GM20000 (cell line): Measurements from ENCODE around the gene MBOAT7.

Experiments used
- DNase-seq: peaks from one replicate; pipeline ENCODE4 v3.0.0; 2012; ENCODE audit warnings: low spot score
- TF ChIP-seq, protein P1 (sequence below): IDR thresholded peaks from 2 replicates; pipeline ENCODE4 v1.5.1; 2012; ENCODE audit warnings: mild to moderate bottlenecking, control low read depth; ENCODE audit errors: extremely low read depth, missing control alignments

MBOAT7 gene

DNA sequence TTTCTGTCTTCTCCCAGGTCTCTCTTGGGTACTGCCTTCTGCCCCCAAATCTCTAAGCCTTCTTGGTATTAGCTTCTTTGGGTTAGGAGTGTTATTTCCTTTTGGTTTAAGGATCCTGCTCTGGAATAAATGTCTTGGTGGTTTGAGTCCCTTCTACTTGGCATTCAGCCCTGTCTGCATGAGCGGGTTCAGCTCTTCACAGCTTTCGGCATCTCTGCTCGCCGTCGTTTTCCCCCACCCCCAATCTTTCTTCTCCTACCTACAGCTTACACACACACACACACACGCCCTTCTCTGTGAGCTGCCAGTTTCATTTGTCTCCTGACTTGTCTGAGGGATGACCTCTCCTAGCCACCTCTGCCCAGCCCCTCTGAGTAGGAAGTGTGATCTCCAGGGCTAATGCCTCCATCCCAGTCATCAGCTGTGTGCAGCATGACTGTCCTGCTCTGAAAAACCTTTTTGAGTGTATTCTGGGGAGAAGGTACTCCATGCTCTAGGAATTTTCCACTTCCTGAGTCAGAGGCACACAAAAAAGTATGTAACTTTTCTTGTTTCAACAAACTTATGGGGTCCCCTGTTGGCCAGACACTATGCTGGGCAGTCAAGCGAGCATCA, 47.1 kb downstream of the MBOAT7 start:
- TF ChIP-seq, protein P1, sequence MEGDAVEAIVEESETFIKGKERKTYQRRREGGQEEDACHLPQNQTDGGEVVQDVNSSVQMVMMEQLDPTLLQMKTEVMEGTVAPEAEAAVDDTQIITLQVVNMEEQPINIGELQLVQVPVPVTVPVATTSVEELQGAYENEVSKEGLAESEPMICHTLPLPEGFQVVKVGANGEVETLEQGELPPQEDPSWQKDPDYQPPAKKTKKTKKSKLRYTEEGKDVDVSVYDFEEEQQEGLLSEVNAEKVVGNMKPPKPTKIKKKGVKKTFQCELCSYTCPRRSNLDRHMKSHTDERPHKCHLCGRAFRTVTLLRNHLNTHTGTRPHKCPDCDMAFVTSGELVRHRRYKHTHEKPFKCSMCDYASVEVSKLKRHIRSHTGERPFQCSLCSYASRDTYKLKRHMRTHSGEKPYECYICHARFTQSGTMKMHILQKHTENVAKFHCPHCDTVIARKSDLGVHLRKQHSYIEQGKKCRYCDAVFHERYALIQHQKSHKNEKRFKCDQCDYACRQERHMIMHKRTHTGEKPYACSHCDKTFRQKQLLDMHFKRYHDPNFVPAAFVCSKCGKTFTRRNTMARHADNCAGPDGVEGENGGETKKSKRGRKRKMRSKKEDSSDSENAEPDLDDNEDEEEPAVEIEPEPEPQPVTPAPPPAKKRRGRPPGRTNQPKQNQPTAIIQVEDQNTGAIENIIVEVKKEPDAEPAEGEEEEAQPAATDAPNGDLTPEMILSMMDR, result no peak

DNA sequence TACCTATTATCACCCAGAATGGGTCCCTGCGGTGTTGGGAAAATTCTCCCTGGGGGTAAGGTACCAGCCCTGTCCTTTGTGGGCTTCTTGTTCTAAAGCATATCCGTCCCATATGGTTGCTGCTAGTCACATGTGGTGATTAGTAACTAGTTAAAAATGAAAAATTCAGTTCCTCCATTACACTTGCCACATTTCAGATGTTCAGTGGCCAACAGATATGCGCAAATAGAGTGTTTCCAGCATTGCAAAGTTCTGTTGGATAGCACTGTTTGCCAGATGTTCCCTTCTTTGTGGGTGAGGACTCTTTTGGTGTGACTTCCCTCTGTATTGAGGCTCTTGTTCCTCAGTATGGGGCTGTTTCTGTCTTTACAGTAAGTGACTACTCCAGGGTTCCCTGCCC, 48.0 kb downstream of the MBOAT7 start:
- no peak for DNase-seq
- TF ChIP-seq, protein P1, result no peak

More for the DNA sequence above, 47.1 kb downstream of the MBOAT7 start:
- DNase-seq, result no peak

DNA sequence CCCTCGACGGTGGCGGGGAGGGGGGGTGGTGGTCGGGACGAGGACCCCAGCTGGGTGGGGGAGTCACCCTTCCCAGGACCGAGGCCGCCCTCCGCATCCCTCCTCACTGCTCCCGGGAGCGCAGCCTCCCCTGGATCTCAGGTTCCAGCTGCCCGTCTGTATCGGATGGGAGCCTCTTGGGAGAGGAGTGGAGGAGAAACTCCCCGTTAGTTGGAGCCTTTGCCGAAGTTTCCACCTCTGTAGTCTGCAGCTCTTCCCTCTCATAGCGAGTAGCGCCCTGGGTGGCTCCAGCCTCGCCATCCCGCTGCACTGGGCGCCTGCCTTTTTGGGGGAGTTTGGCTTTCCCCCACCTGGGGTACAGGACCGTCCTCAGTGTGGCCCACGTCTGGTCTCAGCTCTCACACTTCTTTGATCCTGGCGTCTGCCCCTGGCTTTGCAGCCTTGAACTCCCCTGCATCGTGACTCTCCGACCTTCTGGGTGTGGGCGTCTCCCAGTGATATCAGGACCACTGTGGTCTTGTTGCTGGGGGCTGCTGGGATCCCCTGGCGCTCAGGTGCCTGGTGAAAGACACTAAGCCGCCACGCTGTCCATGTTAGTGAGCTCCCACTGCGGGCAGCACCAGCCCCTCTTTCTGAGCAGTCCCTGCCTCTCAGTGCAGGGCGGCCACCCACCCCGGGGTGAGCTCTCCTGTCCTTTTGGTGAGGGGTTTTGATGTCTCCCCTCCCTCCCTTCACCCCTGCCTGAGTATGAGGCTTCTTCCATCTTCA, 50.7 kb downstream of the MBOAT7 start:
- TF ChIP-seq, protein P1, result no peak
- no peak for DNase-seq

DNA sequence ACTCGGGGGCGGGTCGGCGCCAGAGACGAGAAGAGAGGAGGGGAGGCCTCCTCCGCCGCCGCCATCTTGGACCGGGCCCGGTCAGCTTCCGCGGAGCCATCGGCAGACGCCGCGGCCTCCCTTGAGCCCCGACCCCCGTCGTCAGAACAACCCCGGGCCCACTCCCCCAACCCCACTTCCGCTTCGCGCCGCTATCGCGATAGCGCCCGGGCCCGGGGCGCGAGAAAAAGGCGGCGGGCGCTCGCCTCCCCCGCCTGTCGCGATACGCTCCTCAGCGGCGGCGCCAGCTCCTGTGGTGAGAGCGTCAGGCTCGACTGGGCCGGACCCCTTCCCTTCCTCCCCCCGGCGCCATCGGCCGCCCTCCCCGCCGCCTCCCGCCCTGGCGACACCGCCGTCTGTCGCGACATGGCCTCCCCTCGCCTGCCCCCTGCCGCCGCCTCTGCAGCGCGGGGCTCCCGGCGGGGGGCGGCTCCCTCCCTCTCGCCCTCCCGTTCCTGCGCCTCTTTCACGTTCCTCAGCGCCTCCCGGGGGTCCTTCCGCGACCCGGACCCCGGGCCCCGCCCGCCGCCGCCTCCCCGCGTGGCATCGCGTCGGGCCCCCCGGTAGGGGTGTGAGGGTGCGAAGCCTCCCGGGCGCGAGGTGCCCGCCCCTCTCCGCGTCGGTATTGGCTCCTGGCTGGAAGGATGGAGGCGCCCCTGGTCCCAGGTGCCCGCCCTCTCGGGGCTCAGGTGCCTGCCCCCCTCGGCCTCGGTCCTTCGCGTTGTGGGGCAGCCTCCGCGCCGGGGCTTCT, 51.5 kb downstream of the MBOAT7 start, which contains the start of gene CNOT3:
CNOT3 (plus strand) TSS at position 64 of the 790 bp plus-strand sequence. CDS start 5,217 bp downstream, outside the sequence.
- no peak for DNase-seq
- TF ChIP-seq, protein P1, result no peak

DNA sequence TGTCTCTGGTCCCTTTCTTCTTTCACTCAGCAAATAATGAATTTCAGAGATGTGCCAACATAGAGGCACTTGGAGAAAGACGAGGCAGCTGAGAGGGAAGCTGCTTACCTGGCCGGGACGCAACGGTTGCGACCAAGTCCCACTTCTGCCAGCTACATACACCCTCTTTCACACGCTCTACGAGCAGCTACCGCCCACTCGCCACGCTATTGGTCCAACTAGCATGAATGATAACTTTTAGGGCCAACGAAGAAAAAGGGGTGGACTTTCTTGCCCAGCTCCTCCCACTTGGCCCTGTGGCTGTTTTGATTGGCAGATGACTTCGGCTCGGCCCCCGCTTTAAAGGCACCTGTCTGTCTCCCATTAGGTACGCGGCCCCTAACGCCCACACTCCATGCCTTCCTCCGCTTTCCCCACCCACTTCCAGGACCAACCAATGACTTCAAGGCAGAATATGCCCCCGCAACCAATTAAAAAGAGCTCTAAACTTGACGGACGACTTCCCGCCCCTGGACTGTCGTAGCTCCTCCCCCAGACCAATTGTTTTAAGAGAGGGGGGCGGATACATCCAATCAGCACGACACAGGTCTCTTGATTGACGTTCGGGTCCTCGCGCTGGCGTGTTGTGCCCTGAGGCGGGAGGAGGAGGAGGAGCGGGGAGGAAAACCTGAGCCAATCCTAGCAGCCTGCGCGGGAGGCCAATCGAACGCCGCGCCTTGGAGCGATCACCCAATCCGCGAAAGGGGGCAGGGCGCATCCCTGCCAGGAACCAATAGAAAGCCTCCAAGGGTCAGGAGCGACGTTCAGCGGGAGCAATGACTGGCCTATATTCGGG, 52.3 kb downstream of the MBOAT7 start:
- DNase-seq, result peak; percentile 99
- TF ChIP-seq, protein P1, result no peak

DNA sequence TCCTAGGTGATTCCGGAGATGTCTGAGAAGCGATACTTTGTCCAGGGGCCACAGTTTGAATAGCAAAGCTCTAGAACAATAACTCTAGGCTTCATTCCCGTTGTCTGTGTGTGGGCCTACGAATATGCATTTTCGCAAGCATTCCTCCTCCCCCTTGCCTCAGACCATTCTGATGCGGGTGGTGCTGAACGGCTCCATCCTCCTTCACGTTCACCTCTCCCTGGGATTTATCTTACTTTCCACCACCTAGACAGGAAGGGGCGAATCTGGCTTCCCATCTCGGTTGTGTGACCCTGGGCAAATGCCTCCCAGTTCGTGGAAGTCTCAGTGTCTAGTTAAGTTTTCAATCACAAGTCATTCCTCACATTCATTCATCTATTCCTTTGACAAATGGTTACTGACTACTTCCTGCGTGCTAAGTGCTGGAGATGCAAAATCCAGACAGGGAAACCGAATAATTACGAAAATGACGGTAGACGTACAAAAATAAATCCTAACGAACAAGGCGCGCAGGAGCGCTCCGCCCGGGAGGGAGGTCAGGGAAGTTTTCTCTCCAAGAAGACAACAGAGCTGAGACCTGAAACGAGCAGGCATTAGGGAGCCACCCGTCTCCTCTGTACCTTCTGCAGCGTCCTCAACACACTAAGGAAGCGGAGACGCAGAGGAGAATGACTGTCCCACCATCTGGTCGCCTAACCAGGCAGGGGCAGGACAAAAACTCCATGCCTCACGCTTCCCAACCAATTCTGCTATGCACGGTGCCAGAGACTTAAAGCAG, 53.1 kb downstream of the MBOAT7 start:
- DNase-seq, result no peak
- TF ChIP-seq, protein P1, result no peak
